Hindlimb muscle (tissue), 1 donor: ENCODE data around the gene FOXA3. TPM values are rescaled to one million over a fixed set of nuclear protein-coding genes. Genes with fewer than 3 reads are reported as not detected.
"Not testable (repeated sequence)": the region's sequence is repeated elsewhere in the genome, so short reads cannot be mapped to it uniquely, and the experiment has no call there.

Experiments used
- DNase-seq: peaks from one replicate; pipeline ENCODE4 v3.0.0-alpha.2; 2013
- polyA plus RNA-seq: library from polyadenylated mRNA; unstranded; fragments of 120-200 nt; gene quantifications from one replicate; pipeline ENCODE4 v1.2.1, GENCODE V29; 2013; ENCODE audit not compliant: insufficient read length

Gene FOXA3
- polyA plus RNA-seq, 1 donor, result not detected

DNA sequence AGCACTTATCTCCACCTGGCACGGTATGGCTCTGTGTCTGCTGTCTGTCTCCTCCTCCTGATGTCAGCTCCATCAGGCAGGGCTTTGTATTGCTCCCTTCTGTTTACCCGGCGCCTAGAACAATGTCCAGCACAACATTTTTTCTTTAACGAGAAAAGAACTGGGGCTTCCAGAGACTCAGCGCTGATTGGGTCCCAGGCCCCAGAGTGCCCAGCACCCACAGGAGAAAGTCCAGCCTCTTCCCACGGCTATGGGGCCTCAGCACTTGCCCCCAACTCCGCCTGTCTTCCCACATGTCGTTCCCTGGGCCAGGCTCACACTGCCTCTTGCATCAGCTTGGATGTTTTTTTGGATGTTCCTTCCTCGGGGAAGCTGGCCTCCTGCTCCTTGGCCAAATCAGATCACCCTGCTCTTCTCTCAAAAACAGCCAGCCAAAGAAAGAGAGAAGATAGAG is 31.4 kb downstream of the FOXA3 start:
- no peak for DNase-seq

GRCh38 chr19:45895983-45896599 is 32.0 kb downstream of the FOXA3 start:
- DNase-seq, result not testable (repeated sequence)

- no peak for DNase-seq
Observed at GRCh38 chr19:45897261-45897812, 33.2 kb downstream of the FOXA3 start.

DNA sequence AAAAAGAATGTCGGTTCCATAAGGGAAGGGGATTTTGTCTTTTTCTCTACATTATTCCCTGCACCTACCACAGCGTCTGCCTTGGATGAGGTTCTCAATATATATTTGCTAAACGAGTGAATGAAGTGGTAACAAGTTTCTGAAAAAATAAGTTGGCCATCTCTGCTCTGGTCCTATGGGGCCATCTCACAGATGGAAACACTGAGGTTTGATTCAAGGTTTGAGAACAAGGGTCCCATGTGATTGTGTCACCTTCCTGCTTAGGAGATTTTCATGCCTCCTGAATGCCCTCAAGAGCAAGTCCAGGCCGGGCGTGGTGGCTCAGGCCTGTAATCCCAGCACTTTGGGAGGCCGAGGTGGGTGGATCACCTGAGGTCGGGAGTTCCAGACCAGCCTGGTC is 35.1 kb downstream of the FOXA3 start:
- no peak for DNase-seq

DNA sequence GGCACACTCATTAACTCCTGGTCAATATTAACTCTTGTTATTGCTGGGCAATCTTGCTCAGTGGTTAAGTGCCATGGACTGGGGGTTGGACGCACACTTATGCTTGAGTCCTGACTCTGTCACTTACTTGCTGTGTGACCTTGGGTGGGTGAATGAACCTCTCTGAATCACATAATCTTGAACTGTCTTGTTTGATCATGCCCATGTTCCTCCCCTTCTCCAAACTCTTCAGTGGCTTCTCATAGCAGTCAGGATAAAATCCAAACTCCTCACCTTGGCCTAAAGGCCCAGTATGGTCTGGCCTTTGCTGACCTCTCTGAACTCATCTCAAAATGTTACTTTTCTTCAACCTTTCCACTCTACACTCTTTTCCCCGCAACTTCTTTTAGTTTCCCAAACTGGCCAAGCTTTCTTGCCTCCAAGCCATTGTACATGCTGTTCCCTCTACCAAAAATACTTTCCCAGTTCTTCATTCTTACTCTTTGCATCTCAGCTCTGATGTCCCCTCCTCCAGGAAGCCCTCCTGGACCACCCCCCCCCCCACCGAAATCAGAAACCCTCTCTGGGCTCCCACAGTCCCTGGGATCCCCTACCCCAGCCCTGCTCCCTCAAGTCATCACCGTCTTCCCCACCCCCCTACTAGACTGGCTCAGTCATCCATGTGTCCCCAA is 35.9 kb downstream of the FOXA3 start:
- DNase-seq, result no peak

DNA sequence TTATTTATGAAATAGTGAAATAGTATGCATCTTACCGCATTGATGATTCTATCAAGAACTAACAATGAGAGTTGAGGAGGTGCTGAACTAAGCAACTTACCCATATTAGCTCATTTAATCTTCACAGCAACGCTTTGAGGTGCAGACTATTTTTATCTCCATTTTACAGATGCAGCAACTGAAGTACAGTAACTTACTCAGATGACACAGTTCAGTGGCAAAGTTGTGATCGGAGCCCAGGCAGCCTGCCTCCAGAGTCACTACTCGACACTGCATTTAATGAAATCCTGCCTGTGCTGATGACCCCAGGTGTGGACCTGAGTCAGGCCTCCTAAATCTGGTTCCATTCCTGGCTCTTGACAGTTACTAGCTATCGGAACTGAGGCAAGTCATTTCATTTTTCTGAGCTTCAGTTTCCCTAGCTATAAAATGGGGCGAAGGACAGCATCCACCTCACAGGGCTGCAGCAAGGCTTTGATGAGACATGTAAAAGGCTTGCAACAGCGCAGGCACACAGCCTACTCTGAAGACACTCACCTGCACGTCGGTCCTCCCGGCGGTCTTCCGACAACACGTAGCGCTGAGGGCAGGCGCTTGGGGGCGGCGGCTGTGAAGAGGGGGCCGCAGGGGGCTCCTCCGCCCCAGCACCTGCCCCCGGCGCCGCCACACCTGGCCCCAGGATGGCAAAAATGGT is 36.8 kb downstream of the FOXA3 start:
- DNase-seq, result no peak

- DNase-seq, result no peak
Observed at GRCh38 chr19:45901432-45901911, 37.3 kb downstream of the FOXA3 start.

- no peak for DNase-seq
Observed at GRCh38 chr19:45901912-45902650, 38.0 kb downstream of the FOXA3 start, which contains the start of gene MYPOP. TSS of gene MYPOP (minus strand) at chr19:45902613. CDS start at chr19:45901773, 840 bp downstream.

DNA sequence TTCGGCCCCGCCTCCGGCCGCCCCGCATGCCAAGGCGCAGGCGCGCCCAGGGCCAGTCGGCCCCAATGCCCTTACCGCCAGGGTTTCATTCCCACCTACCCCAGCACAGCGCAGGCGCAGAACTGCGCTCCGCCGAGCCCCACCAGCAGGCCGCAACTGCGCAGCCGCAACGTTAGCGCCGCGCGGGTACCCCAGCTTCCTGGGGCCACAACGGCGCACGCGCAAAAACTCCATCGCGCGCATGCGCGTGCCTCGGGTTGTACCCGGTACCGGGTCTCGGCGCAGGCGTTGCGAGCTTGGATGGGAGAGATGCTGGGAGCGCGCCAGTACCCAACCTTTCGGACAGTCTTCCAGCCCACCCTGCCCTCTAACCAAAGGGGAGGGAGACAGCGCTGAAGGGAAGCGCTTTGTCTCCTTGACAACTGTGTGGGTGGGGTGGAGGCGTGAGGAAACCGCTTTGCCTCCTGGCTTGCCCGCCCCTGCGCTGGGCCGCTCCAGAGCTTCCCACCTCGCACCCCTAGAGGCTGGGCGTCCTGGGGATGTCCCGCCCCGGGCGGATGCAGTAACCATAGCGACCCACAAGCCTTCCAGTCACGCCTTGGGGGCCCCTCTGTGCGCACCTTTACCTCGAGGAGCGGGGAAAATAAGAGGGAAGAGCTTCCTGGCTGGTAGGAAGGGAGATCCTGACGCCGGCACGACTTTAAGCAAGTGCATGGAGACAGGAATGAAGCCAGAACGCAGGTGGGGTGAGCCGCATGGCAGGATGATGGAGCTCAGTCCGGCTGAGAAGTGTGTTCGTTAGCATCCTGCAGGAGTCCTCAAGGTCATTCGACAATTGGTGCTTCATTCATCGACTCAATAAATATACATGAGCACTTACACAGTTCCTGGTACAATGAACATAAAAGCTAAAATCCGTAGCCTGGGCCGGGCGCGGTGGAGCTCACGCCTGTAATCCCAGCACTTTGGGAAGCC is 38.8 kb downstream of the FOXA3 start:
- DNase-seq, result peak; percentile 99

GRCh38 chr19:45905011-45905410 is 40.9 kb downstream of the FOXA3 start:
- no peak for DNase-seq

DNA sequence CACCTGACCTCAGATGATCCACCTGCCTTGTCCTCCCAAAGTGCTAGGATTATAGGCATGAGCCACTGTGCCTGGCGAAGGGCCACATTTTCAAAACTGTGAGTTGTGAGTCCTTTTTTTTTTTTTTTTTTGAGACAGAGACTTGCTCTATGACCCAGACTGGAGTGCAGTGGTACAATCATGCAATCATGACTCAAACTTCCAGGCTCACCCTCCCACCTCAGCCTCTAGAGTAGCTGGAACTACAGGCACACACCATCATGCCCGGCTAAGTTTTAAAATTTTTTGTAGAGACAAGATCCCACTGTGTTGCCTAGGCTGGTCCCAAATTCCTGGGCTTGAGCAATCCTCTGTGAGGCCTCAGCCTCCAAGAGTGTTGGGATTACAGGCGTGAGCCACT is 42.1 kb downstream of the FOXA3 start:
- DNase-seq, result no peak

- DNase-seq, result no peak
Observed at GRCh38 chr19:45908956-45909355, 44.8 kb downstream of the FOXA3 start.

DNA sequence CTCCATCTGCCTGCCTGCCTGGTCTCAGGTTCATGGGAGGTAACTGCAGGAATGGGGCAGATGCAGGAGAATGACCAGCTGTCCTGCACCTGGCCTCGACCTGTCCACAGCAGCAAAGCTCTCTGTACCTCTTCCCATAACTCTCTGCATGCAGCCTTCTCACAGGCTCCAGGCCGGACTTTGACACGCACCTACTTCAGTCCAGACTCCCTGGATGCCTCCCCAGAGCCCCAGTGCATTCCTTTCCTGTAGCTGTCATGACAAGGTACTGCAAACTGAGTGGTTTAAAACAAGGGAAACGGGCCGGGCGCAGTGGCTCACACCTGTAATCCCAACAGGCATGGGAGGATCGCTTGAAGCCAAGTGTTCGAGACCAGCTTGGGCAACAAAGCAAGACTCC is 47.2 kb downstream of the FOXA3 start:
- no peak for DNase-seq

GRCh38 chr19:45913874-45914830 is 50.0 kb downstream of the FOXA3 start, which contains the start of gene NANOS2:
TSS of gene NANOS2 (minus strand) at chr19:45914778. CDS start at chr19:45914693, 85 bp downstream.
- no peak for DNase-seq

GRCh38 chr19:45917421-45918091 is 53.4 kb downstream of the FOXA3 start:
- DNase-seq, result no peak

DNA sequence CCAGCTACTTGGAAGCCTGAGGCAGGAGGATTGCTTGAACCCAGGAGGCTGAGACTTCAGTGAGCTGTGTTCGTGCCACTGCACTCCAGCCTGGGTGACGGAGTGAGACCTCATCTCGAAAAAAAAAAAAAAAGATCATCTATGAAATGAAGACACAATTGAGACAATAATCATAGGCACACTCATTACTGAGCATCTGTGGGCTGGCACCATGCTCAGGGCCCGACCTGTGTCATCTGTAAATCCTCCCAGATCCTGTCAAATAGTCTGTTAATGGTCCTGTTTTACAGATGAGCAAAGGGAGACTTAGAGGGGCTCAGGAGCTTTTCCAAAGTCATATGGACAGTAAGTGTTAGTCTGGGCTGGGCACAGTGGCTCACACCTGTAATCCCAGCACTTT is 54.6 kb downstream of the FOXA3 start:
- no peak for DNase-seq

DNA sequence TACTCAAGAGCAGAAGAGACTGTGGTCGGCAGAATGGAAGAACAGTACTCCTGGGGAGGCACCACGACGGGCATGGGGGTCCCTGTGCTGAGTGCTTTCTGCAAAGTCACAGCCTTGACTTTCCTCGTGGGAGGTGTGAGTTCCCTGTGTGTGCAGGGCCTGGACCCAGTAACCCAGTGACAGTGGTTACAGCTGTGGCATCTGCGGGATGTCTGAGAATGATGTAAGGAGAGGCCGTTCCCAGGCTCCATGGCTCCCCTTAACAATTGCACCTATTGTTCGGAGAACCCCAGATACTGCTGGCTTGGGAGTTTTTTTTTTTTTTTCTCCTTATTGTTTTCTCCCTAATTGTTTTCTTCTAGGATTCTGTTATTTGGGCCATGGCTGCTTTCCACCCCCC is 55.6 kb downstream of the FOXA3 start:
- no peak for DNase-seq

- no peak for DNase-seq
Observed at GRCh38 chr19:45920458-45920857, 56.3 kb downstream of the FOXA3 start.

- no peak for DNase-seq
Observed at GRCh38 chr19:45922281-45922680, 58.2 kb downstream of the FOXA3 start.
